ENCODE data around the gene TSC22D4.

DNA sequence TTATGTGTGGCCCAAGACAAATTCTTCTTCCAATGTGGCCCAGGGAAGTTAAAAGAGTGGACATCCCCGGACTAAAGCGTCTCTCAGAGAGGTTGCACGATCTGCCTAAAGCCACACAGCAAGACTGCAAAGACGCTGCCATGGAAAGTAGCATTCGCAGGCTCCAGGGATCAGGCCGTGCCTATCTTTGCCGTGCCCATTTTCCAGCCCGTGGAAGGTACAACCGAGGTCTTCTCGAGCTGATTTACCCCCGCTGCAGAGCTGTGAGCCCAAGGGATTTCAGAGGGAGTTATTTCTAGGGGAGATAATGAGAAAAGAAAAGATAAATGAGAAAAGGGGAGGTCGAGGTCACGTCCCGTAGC lies 3.7 kb upstream of the TSC22D4 start:
- TF ChIP-seq, protein P1, sequence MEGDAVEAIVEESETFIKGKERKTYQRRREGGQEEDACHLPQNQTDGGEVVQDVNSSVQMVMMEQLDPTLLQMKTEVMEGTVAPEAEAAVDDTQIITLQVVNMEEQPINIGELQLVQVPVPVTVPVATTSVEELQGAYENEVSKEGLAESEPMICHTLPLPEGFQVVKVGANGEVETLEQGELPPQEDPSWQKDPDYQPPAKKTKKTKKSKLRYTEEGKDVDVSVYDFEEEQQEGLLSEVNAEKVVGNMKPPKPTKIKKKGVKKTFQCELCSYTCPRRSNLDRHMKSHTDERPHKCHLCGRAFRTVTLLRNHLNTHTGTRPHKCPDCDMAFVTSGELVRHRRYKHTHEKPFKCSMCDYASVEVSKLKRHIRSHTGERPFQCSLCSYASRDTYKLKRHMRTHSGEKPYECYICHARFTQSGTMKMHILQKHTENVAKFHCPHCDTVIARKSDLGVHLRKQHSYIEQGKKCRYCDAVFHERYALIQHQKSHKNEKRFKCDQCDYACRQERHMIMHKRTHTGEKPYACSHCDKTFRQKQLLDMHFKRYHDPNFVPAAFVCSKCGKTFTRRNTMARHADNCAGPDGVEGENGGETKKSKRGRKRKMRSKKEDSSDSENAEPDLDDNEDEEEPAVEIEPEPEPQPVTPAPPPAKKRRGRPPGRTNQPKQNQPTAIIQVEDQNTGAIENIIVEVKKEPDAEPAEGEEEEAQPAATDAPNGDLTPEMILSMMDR (IDR thresholded peaks at IDR 0.05; ENCODE audit: insufficient read depth, low read depth, low read length) = no peak
- no peak for TF ChIP-seq EZH2 (IDR thresholded peaks at IDR 0.05; ENCODE audit: insufficient read depth, low read length)
